Endothelial cell of umbilical vein (primary cell): ENCODE measurements around the gene GAN. TPM values are rescaled to one million over a fixed set of nuclear protein-coding genes. Genes with fewer than 3 reads are reported as not detected.

Source experiments
- BruUV-seq: library from RNA; stranded (reverse); fragments of 400-500 nt; replicated peaks from 2 replicates; lab custom pipeline; 2021; lab: Mats Ljungman, UMichigan
- CTCF ChIA-PET: fragments of 300-600, 350-600 bp; sonication (Branson Sonifier 250); formaldehyde crosslinking; loops from one replicate; lab custom pipeline; 2021; ENCODE audit warnings: antibody characterized with exemption, inconsistent platforms; lab: Charles Lee
- POLR2A ChIA-PET: fragments of 300-600, 350-600 bp; sonication (Branson Sonifier 250); formaldehyde crosslinking; loops from one replicate; lab custom pipeline; 2021; ENCODE audit warnings: antibody characterized with exemption, inconsistent platforms; lab: Charles Lee
- DNase-seq: peaks from one replicate; pipeline ENCODE4 v3.0.0-alpha.2; 2011; ENCODE audit warnings: low read depth, low spot score
- FAIRE-seq: peaks from 2 replicates; lab custom pipeline; 2011; peaks lifted over from hg19 to GRCh38; lab: Jason Lieb, UNC
- H2AFZ ChIP-seq: 2 replicates; pipeline ENCODE4 v1.6.0; 2012; ENCODE audit warnings: low read depth, low read length, control low read depth, inconsistent platforms
- H3K27ac ChIP-seq: 2 replicates; pipeline ENCODE4 v1.5.1; 2011; ENCODE audit warnings: low read depth, mild to moderate bottlenecking, control low read depth, low read length, moderate library complexity; ENCODE audit not compliant: insufficient read depth
- H3K27me3 ChIP-seq, 2 experiments: 2 replicates each; pipeline versions ENCODE4 v1.6.0 to v1.6.1; 2011; ENCODE audit warnings: low read length in 2 of 2, mixed read lengths in 1 of 2; ENCODE audit not compliant: control insufficient read depth in 2 of 2, insufficient read depth in 2 of 2
- H3K36me3 ChIP-seq, 2 experiments: 2 replicates in 1 of 2; 3 replicates in 1 of 2; pipeline ENCODE4 v1.5.1; 2011; ENCODE audit warnings: low read length in 2 of 2, mild to moderate bottlenecking in 1 of 2, moderate library complexity in 1 of 2; ENCODE audit not compliant: control insufficient read depth in 2 of 2, insufficient read depth in 2 of 2; ENCODE audit errors: extremely low read depth in 1 of 2
- H3K4me1 ChIP-seq: 3 replicates; pipeline ENCODE4 v1.5.1; 2011; ENCODE audit warnings: mild to moderate bottlenecking, low read length; ENCODE audit not compliant: control insufficient read depth, insufficient read depth; ENCODE audit errors: extremely low read depth
- H3K4me2 ChIP-seq: 2 replicates; pipeline ENCODE4 v1.6.1; 2011; ENCODE audit warnings: low read length, control low read depth, mixed read lengths; ENCODE audit not compliant: insufficient read depth
- H3K4me3 ChIP-seq, 3 experiments: fragments of 200-600 bp in 1 of 3; sonication (generic), shearing (Covaris generic) in 1 of 3; replicated peaks in 1 of 3; 2 replicates each; pipeline ENCODE4 v1.5.1; 2011 to 2016; ENCODE audit warnings: control low read depth in 3 of 3, low read length in 3 of 3, mild to moderate bottlenecking in 2 of 3, inconsistent platforms in 1 of 3, low read depth in 1 of 3, moderate library complexity in 1 of 3; ENCODE audit not compliant: insufficient read depth in 1 of 3
- H3K79me2 ChIP-seq: 2 replicates; pipeline ENCODE4 v1.6.0; 2012; ENCODE audit warnings: low read length, inconsistent platforms; ENCODE audit not compliant: control insufficient read depth, insufficient read depth
- H3K9ac ChIP-seq: replicated peaks from 2 replicates; pipeline ENCODE3; 2011; ENCODE audit warnings: low read length, control low read depth; ENCODE audit not compliant: insufficient read depth; ENCODE audit errors: extremely low read depth
- H3K9me1 ChIP-seq: replicated peaks from 3 replicates; pipeline ENCODE4 v1.6.0; 2011; ENCODE audit warnings: mild to moderate bottlenecking, low read length; ENCODE audit not compliant: control insufficient read depth, insufficient read depth; ENCODE audit errors: extremely low read depth
- H3K9me3 ChIP-seq: replicated peaks from 2 replicates; pipeline ENCODE4 v1.5.1; 2012; ENCODE audit warnings: low read length, inconsistent platforms; ENCODE audit not compliant: control insufficient read depth, insufficient read depth
- H4K20me1 ChIP-seq: replicated peaks from 2 replicates; pipeline ENCODE3; 2011; ENCODE audit warnings: mild to moderate bottlenecking, low read length; ENCODE audit not compliant: control insufficient read depth, insufficient read depth; ENCODE audit errors: extremely low read depth
- EZH2 ChIP-seq: IDR thresholded peaks from 2 replicates; pipeline ENCODE4 v1.6.1; 2012; ENCODE audit warnings: borderline replicate concordance, low read depth, mild to moderate bottlenecking, moderate library complexity, low read length, inconsistent platforms; ENCODE audit not compliant: severe bottlenecking
- FOS ChIP-seq: IDR thresholded peaks from 2 replicates; pipeline ENCODE4 v1.6.1; 2011; ENCODE audit warnings: mild to moderate bottlenecking, low read length, moderate library complexity, borderline replicate concordance; ENCODE audit not compliant: insufficient read depth
- GATA2 ChIP-seq: IDR thresholded peaks from 2 replicates; pipeline ENCODE4 v1.7.0; 2011; ENCODE audit warnings: low read depth, mild to moderate bottlenecking, moderate library complexity, mixed read lengths, low read length; ENCODE audit not compliant: insufficient read length, insufficient read depth
- JUN ChIP-seq: IDR thresholded peaks from 2 replicates; pipeline ENCODE4 v1.6.1; 2011; ENCODE audit warnings: borderline replicate concordance, low read depth; ENCODE audit not compliant: insufficient read length, insufficient read depth
- MYC ChIP-seq: IDR thresholded peaks from one replicate; pipeline ENCODE4 v1.6.1; 2011; ENCODE audit warnings: mild to moderate bottlenecking, low read depth, low read length
- POLR2A ChIP-seq: IDR thresholded peaks from 2 replicates; pipeline ENCODE4 v1.6.1; 2012; ENCODE audit warnings: low read depth, mild to moderate bottlenecking, control low read depth, low read length
- POLR2AphosphoS5 ChIP-seq: IDR thresholded peaks from 2 replicates; pipeline ENCODE4 v1.6.1; 2012; ENCODE audit warnings: low read depth, mild to moderate bottlenecking, control low read depth, low read length, moderate library complexity; ENCODE audit not compliant: insufficient read depth
- dilution Hi-C: fragments of 300-500 bp; cut with MboI; formaldehyde crosslinking; loops from one replicate; pipeline ENCODE4 v1.15.0; 2019; ENCODE audit warnings: low sequenced_read_pairs; ENCODE audit not compliant: extremely low pct_ligation_motif_present
- intact Hi-C: fragments of 100-400 bp; cut with micrococcal nuclease; formaldehyde crosslinking; loops from one replicate; pipeline ENCODE4 v1.10.0; 2022
- polyA plus RNA-seq, 4 experiments: library from polyadenylated mRNA; depleted of rRNA in 3 of 4; stranded (reverse) in 3 of 4; unstranded in 1 of 4; fragments of >200 nt; gene quantifications; 2 replicates each; pipeline versions ENCODE4 v1.2.1 to v1.2.3, GENCODE V29; 2011 to 2012; ENCODE audit warnings: missing spikeins in 1 of 4
- total RNA-seq: library from RNA; stranded (reverse); gene quantifications from 2 replicates; pipeline ENCODE4 v1.2.3, GENCODE V29; 2021
- TF ChIP-seq, protein P1 (sequence below), 2 donors: IDR thresholded peaks; 1 replicate in 1 of 2; 2 replicates in 1 of 2; pipeline ENCODE4 v1.5.1; 2011; ENCODE audit warnings: low read length in 2 of 2, mild to moderate bottlenecking in 2 of 2, moderate library complexity in 2 of 2, control low read depth in 1 of 2, inconsistent platforms in 1 of 2, low read depth in 1 of 2; ENCODE audit not compliant: insufficient read depth in 1 of 2; ENCODE audit errors: extremely low read depth in 1 of 2
- TF ChIP-seq, protein P2 (sequence below): IDR thresholded peaks from 2 replicates; pipeline ENCODE4 v1.6.1; 2011; ENCODE audit not compliant: insufficient read depth, insufficient read length

Gene GAN
- total and polyA plus RNA-seq, 2 donors (not counting 3 experiments of a cell fraction or from before 2014, with no cell fraction given), result 1.8 to 11.1 TPM

DNA sequence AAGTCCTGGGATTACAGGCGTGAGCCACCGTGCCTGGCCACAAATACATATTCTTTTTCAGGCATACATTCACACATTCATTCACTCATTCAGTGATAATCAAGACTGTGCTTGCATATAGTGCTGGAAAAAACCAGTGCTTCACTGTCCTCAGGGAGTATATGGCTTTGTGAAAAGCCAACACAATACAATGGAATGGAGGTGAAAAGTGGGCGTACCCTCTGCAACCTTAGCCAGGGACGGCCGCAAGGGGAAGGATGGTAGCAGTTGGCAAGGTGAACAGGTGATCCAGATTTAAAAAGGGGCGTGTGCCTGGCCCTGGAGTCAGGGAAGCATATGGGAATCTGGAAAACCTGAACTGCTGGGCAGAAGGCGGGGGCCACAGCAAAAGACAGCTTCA is 18.1 kb upstream of the GAN start:
- POLR2A ChIA-PET, result no interaction called here

DNA sequence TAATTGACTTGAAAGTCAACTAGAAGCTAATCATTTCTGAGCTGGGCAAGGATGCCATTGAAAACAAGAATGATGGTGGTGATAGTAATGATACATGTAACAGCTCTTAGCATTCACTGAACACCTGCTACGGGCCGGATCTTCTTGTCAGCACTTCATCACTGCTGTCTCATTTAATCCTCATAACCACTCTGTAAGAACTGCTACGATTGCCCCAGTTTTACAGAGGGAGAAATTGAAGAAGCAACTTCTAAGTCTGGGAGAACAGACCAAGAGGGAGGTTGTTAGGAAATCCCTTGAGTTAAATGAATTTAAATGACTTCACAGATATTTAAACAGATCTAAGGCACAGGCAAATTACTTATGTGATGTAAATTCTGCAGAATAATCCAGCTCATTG is 7.0 kb upstream of the GAN start:
- TF ChIP-seq POLR2AphosphoS5, result no peak
- no peak for TF ChIP-seq EZH2
- TF ChIP-seq GATA2, result no peak
- TF ChIP-seq POLR2A, result no peak
- TF ChIP-seq, protein P1, sequence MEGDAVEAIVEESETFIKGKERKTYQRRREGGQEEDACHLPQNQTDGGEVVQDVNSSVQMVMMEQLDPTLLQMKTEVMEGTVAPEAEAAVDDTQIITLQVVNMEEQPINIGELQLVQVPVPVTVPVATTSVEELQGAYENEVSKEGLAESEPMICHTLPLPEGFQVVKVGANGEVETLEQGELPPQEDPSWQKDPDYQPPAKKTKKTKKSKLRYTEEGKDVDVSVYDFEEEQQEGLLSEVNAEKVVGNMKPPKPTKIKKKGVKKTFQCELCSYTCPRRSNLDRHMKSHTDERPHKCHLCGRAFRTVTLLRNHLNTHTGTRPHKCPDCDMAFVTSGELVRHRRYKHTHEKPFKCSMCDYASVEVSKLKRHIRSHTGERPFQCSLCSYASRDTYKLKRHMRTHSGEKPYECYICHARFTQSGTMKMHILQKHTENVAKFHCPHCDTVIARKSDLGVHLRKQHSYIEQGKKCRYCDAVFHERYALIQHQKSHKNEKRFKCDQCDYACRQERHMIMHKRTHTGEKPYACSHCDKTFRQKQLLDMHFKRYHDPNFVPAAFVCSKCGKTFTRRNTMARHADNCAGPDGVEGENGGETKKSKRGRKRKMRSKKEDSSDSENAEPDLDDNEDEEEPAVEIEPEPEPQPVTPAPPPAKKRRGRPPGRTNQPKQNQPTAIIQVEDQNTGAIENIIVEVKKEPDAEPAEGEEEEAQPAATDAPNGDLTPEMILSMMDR (IDR thresholded peaks at IDR 0.05; ENCODE audit: extremely low read depth in 1 of 2, insufficient read depth in 1 of 2, low read depth in 1 of 2, low read length in 2 of 2), result no peak
- no peak for TF ChIP-seq FOS
- no peak for TF ChIP-seq MYC
- TF ChIP-seq, protein P2, sequence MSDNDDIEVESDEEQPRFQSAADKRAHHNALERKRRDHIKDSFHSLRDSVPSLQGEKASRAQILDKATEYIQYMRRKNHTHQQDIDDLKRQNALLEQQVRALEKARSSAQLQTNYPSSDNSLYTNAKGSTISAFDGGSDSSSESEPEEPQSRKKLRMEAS, result no peak
- no peak for TF ChIP-seq JUN
- H3K9me1 ChIP-seq, result no peaks in the 10 kb centered on the region
- FAIRE-seq, result no peak
- H3K36me3 ChIP-seq, result no peaks in the 10 kb centered on the region
- ChIA-PET POLR2A (no interaction called here), CTCF (interaction anchor here (1.2 kb wide), 1 partner anchor 47 kb away, joined by 5 read pairs; no protein-coding TSS in a partner anchor)
- H3K4me2 ChIP-seq, result no peak overlapping the region
- no peak overlapping the region for H2AFZ ChIP-seq
- no peak overlapping the region for H3K9ac ChIP-seq
- no peak for DNase-seq
- H3K27ac ChIP-seq, result no peak overlapping the region
- H3K27me3 ChIP-seq, result no peaks in the 10 kb centered on the region
- peaks cover 2% of the 10 kb centered on the region for H3K79me2 ChIP-seq
- BruUV-seq, result no TSS peak
- intact Hi-C loops (no loop called here), dilution Hi-C loops (no loop called here)
- no peak overlapping the region for H3K4me3 ChIP-seq
- H4K20me1 ChIP-seq, result no peaks in the 10 kb centered on the region
- H3K9me3 ChIP-seq, result no peaks in the 10 kb centered on the region
- H3K4me1 ChIP-seq, result no peaks in the 10 kb centered on the region

More for the DNA sequence above, 18.1 kb upstream of the GAN start:
- H3K4me3 ChIP-seq, result no peak overlapping the region
- intact Hi-C loops (no loop called here), dilution Hi-C loops (no loop called here)
- peaks cover 2 to 6% of the 10 kb centered on the region in 2 experiments for H3K27me3 ChIP-seq
- TF ChIP-seq MYC, result no peak
- TF ChIP-seq GATA2, result no peak
- no TSS peak for BruUV-seq
- no peak overlapping the region for H2AFZ ChIP-seq
- no peak overlapping the region for H3K27ac ChIP-seq
- no peaks in the 10 kb centered on the region for H3K9me1 ChIP-seq
- no peaks in the 10 kb centered on the region for H3K79me2 ChIP-seq
- no peak overlapping the region for H3K9ac ChIP-seq
- H3K4me1 ChIP-seq, result no peaks in the 10 kb centered on the region
- H3K36me3 ChIP-seq, result no peaks in the 10 kb centered on the region
- no peak overlapping the region for H3K4me2 ChIP-seq
- no peaks in the 10 kb centered on the region for H4K20me1 ChIP-seq
- CTCF ChIA-PET, result no interaction called here
- H3K9me3 ChIP-seq, result no peaks in the 10 kb centered on the region
- no peak for FAIRE-seq
- no peak for DNase-seq
